Stimulated activated CD8-positive, alpha-beta memory T cell treated with anti-CD3 and anti-CD28 coated beads, Interleukin-4, amount 100 ng/mL, for 4 hours (primary cell): ENCODE measurements around the gene PHACTR2.

Experiments used
- DNase-seq, 2 donors: peaks; one replicate each; pipeline ENCODE4 v3.0.0-alpha.2; 2020; ENCODE audit warnings: low read depth in 2 of 2, low spot score in 1 of 2

PHACTR2 gene

GRCh38 chr6:143674483-143675381, 3.0 kb upstream of the PHACTR2 start:
- no peak for DNase-seq

- DNase-seq = no peak
Measured at GRCh38 chr6:143675382-143675900, 2.3 kb upstream of the PHACTR2 start.

- no peak for DNase-seq
Measured at GRCh38 chr6:143675946-143676345, 1.8 kb upstream of the PHACTR2 start.

- DNase-seq = no peak
Measured at GRCh38 chr6:143676437-143677045, 1.2 kb upstream of the PHACTR2 start.

GRCh38 chr6:143677577-143677890, 231 bp upstream of the PHACTR2 start:
- no peak for DNase-seq

GRCh38 chr6:143679041-143679440, 1.3 kb downstream of the PHACTR2 start:
- no peak for DNase-seq

- no peak for DNase-seq
Measured at GRCh38 chr6:143680141-143680540, 2.4 kb downstream of the PHACTR2 start.

GRCh38 chr6:143682805-143683204, 5.0 kb downstream of the PHACTR2 start:
- no peak for DNase-seq

GRCh38 chr6:143684486-143684885, 6.7 kb downstream of the PHACTR2 start:
- DNase-seq = no peak

GRCh38 chr6:143685653-143686052, 7.9 kb downstream of the PHACTR2 start:
- DNase-seq = no peak

GRCh38 chr6:143687591-143687990, 9.8 kb downstream of the PHACTR2 start:
- DNase-seq = no peak

GRCh38 chr6:143688681-143689080, 10.9 kb downstream of the PHACTR2 start:
- DNase-seq = no peak

- no peak for DNase-seq
Measured at GRCh38 chr6:143689852-143690251, 12.1 kb downstream of the PHACTR2 start.

- DNase-seq = no peak
Measured at GRCh38 chr6:143691155-143691554, 13.4 kb downstream of the PHACTR2 start.

GRCh38 chr6:143691900-143692636, 14.3 kb downstream of the PHACTR2 start:
- no peak for DNase-seq

GRCh38 chr6:143692696-143693095, 14.9 kb downstream of the PHACTR2 start:
- no peak for DNase-seq

GRCh38 chr6:143694013-143694412, 16.2 kb downstream of the PHACTR2 start:
- DNase-seq = no peak

- no peak for DNase-seq
Measured at GRCh38 chr6:143694560-143694959, 16.8 kb downstream of the PHACTR2 start.

GRCh38 chr6:143695130-143695968, 17.6 kb downstream of the PHACTR2 start:
- DNase-seq = no peak

GRCh38 chr6:143695969-143696663, 18.4 kb downstream of the PHACTR2 start:
- DNase-seq = no peak
